ENCODE results near the gene SKP2.

The SKP2 gene

DNA sequence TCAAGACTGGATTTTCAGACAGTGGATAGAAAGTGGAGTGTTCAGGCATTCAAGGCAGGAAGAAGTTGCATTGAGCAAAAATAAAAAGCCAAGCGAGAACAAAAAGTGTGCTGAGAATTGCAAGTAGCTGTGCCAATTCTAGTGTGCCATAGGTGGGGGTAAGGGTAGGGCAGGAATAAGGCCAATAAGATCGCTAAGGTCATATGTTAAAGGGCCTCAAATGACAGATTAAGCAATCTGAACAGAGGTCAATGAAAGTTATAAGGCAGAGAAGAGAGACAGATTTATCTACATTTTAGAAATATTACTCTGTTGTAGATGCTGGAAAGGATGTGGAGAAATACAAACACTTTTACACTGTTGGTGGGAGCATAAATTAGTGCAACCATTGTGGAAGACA, 53.4 kb downstream of the SKP2 start:
- DNase-seq = no peak

DNA sequence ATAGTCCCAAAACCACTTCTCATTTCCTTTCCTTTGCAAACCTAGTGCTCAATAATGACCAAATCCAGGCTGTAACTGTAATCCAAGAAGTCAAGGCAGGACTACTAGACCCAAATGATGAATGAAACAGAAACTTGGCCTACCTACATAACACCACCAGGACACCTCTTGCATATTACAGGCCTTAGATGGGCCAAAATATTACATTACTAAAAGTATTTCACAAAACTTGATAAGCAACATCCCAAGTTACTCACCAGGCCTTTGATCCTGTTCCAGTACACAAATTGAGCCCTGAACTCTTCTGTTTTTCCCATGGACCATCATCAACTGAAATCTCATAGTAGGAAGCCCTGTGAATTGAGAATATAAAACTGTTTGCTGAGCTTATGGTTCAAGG, 55.0 kb downstream of the SKP2 start:
- DNase-seq = no peak

DNA sequence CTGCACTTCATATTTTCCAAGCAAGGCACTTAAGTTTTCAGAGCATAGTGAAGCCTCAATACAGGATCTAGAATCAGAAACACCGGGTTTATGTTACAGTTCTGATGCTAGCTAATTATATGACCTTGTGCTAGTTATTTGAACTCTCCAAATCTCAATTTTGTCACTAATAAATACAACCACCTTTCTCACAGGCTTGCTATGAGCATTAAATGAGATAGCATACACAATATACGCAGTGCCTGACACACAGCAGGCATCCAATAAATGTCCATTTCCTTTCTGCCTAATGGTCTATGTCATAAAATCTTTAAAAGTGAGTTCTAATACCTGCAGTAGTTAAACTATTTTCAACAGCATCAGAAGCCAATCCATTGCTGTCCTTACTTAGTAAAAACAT, 56.9 kb downstream of the SKP2 start:
- DNase-seq = no peak

DNA sequence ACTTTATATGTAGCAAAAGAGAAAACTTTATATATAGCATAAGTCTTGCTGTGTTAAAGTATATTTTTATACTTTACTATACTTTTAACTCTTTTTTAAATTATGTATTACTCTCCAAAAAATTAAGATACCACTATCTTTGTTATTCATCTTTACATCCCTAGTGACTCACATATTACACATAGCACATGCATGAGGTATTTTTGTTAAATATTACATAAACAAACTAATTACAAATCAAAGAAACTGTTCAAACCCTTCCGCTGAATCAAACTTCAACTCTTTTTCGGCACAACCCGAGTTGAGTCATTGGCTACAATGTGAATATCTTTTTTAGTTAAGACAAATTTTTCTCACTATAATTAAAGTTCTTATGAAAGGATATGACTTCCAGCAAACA, 57.8 kb downstream of the SKP2 start:
- no peak for DNase-seq

DNA sequence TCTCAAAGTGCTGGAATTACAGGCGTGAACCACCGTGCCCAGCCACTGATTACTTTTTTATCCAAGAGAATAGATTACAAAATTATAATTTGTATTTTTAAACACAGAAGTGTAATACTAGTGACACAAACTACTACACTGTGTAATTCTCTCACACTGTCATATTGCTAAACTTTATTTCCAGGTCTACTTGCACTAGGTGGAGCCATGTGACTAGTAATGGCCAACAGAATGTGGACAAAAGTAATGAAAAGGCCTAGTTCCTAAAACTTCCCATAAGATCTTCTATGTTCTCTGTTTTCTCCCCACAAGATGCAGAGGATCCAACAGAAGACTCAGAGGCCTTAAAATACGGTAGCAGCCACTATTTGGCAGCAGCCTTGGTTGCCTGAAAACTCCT, 62.5 kb downstream of the SKP2 start:
- no peak for DNase-seq

DNA sequence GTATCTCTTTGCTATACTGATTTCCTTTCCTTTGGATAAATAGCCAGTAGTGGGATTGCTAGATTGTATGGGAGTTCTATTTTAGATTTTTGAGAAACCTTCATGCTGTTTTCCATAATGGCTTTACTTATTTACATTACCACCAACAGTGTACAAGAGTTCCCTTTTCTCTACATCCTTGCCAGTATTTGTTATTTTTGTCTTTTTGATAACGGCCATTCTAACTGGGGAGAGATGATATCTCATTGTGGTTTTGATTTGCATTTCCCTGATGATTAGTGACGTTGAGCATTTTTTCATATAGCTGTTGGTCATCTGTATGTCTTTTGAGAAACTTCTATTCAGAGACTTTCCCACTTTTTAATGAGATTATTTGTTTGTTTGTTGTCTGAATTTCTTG, 64.0 kb downstream of the SKP2 start:
- no peak for DNase-seq

DNA sequence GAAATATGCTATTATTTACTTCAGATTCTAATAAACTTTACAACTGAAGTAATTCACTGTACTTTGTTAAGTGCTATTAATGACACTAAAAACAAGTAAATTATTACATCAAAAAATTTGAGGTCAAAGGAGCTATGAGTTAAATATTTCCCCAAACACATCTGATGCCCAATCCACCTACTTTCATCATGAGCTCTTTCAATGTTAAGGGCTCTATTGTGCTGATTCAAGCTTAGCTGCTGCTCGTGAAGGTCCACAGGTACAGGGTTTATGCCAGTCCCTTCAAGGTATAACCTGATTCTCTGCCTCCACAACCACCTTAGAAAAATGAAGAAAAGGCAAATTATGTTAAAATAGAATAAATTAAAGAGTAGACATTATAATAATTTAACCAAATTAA, 65.7 kb downstream of the SKP2 start:
- no peak for DNase-seq

DNA sequence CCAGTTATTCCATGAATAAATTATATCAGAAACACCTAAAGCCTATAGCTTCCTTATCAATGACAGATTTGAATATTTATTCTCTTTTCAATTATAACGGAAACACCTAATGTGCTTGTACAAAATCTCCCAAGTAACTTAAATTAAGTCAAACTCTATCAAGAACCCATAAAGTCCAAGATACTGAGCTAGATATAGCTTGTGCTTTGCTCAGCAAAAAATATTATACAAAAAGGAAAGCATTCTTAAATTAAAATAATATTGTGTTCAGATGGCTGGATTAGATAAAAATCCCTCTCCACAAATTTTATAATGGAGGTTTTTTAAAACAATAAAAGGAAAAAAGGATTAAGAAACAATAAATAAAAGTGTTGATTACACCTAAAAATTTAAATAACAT, 66.1 kb downstream of the SKP2 start:
- no peak for DNase-seq

DNA sequence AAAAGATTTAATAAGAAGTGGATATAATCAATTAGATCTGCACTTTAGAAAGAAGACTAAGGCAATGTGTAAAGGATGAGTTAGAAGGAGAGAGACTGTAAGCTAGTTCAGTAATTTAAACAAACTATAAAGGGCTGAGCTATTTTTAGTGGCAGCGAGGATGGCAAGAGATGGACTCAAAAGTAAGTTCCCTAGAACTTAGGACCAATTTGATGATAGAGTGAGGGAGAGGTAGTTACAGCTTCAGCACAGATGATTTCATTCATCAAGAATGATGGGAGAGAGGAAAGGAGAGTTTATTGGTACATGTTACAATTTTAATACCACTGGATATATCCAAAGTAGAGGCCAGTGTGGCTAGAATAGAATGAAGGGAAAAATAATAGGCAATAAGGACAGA, 70.7 kb downstream of the SKP2 start:
- DNase-seq = no peak

DNA sequence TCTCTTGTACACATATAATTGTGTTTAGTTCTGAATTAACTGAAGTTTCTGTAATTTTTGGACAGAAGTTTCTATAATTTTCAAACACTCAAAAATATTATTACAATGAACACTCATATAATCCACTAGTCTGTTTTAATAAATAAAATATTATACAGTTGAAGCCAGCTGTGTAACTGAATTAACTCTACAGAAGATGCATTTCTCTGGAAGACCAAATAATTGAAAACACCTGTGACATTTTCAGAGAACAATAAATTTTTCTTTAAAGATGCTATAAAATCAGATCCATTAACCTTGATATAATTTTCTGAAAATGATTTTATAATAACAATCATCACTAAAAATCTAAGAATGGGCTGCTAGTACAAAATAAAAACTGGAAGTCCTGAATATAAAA, 75.1 kb downstream of the SKP2 start:
- DNase-seq = no peak

DNA sequence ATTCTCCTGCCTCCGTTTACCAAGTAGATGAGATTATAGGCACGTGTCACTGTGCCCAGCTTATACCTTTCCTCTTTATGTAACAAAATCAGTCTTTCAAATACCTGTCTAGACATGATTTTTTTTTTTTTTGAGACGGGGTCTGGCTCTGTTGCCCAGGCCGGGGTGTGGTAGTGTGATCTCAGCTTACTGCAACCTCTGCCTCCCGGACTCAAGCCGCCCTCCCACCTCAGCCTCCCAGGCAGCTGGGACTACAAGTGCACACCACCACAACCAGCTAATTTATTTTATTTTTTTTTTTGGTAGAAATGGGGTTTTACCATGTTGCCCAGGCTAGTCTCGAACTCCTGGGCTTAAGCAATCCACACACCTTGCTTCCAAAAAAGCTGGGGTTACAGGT, 76.6 kb downstream of the SKP2 start:
- no peak for DNase-seq

DNA sequence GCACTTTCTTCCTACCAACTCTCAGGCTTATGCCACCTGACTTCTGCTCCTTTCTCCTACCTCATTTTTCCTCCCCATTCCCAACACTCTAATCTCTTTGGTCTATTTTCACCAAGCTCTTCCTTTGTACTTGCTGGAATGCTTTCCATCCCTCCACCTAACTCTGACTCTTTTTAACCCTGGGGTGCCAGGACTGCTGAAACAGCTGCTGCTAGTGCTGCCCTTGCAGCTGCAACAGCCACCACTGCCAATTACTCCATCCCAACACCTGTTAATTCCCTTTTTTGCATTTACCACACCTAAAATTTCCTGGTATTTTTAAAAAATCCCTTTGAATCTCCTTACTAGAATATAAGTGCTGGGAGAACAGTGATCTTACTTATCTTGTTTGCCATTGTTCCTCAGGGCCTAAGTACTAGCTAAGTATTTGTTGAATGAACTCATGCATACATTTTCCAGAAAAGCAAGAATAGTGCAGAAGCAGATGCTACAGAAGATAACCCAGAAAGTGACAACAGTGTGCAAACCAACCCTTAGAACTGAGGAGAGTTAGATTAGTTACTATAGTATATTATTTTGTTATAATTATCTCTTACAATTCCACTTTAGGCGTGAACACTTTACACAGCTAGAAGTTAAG, 78.4 kb downstream of the SKP2 start:
- no peak for DNase-seq

DNA sequence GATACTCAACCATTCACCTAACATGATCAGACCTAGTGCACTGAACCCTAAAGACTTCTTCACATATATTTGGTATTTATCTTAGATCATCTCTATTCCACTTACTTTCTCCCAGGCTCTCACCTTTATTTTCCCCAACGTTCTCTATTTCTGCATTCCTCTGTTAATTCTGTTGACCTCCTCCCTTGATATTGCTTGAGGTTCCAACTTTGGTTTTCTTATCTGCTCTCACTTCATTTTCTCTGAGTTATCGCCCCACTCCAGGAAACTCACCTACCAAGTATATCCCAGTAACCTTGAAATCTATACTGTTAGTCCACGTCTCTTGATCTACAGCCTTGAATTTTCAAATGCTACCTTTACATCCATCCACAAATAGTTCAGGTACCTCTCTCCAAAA, 80.6 kb downstream of the SKP2 start:
- DNase-seq = no peak

All from activated CD8-positive, alpha-beta memory T cell treated with anti-CD3 and anti-CD28 coated beads, Interleukin-2, amount 50 U/mL, for 4 hours (primary cell).